ENCODE results near the gene MAP3K5. TPM values are rescaled to one million over a fixed set of nuclear protein-coding genes. Genes with fewer than 3 reads are reported as not detected.

The MAP3K5 gene
- total RNA-seq, 6 donors from 2014 or later = 26.4 to 45.1 (median 41.8) TPM

GRCh38 chr6:136511926-136512325 is 280.4 kb downstream of the MAP3K5 start:
- DNase-seq (peak in 1 of 2 donors; percentile 29), ATAC-seq (ENCODE audit: low FRiP score in 2 of 2) (no peak)
- Histone ChIP-seq H3K9me3 (no peaks in the 10 kb centered on the region), H3K27ac (no peak overlapping the region), H3K27me3 (no peaks in the 10 kb centered on the region), H3K4me3 (no peak overlapping the region), H3K4me1 (no peaks in the 10 kb centered on the region), H3K36me3 (no peaks in the 10 kb centered on the region)
- WGBS, 2 donors = 62 to 78% methylated on average over 3 of the region's 3 CpGs
- no peak for TF ChIP-seq EP300 (IDR thresholded peaks at IDR 0.05)
- no peak for TF ChIP-seq POLR2AphosphoS5 (IDR thresholded peaks at IDR 0.05)
- no peak for TF ChIP-seq CTCF (IDR thresholded peaks at IDR 0.05)
- no peak for TF ChIP-seq POLR2A (IDR thresholded peaks at IDR 0.05)

GRCh38 chr6:136511397-136511796 is 280.9 kb downstream of the MAP3K5 start:
- Histone ChIP-seq H3K4me3 (no peak overlapping the region), H3K9me3 (no peaks in the 10 kb centered on the region), H3K27me3 (no peaks in the 10 kb centered on the region), H3K36me3 (no peaks in the 10 kb centered on the region), H3K4me1 (no peaks in the 10 kb centered on the region), H3K27ac (no peak overlapping the region)
- WGBS, 2 donors = 78 to 81% methylated on average over 1 of the region's 1 CpG
- TF ChIP-seq POLR2A (IDR thresholded peaks at IDR 0.05) (no peak), CTCF (IDR thresholded peaks at IDR 0.05) (no peak), POLR2AphosphoS5 (IDR thresholded peaks at IDR 0.05) (no peak), EP300 (IDR thresholded peaks at IDR 0.05) (no peak)
- no peak for ATAC-seq (ENCODE audit: low FRiP score in 2 of 2)
- no peak for DNase-seq

- no peak for ATAC-seq (ENCODE audit: low FRiP score in 2 of 2)
- Histone ChIP-seq H3K27me3 (no peaks in the 10 kb centered on the region), H3K9me3 (no peaks in the 10 kb centered on the region), H3K4me3 (no peak overlapping the region), H3K36me3 (no peaks in the 10 kb centered on the region), H3K4me1 (no peaks in the 10 kb centered on the region), H3K27ac (no peak overlapping the region)
- 77 to 86% methylated on average over 4 of the region's 4 CpGs for WGBS, 2 donors
- no peak for DNase-seq
- no peak for TF ChIP-seq POLR2A (IDR thresholded peaks at IDR 0.05)
- TF ChIP-seq CTCF (IDR thresholded peaks at IDR 0.05) = no peak
- TF ChIP-seq EP300 (IDR thresholded peaks at IDR 0.05) = no peak
- TF ChIP-seq POLR2AphosphoS5 (IDR thresholded peaks at IDR 0.05) = no peak
These were observed 281.5 kb downstream of the MAP3K5 start for GRCh38 chr6:136510782-136511181.

GRCh38 chr6:136510299-136510698 is 282.0 kb downstream of the MAP3K5 start:
- Histone ChIP-seq H3K9me3 (no peaks in the 10 kb centered on the region), H3K27me3 (no peaks in the 10 kb centered on the region), H3K36me3 (no peaks in the 10 kb centered on the region), H3K4me3 (no peak overlapping the region), H3K4me1 (no peaks in the 10 kb centered on the region), H3K27ac (no peak overlapping the region)
- 90 to 97% methylated on average over 5 of the region's 5 CpGs for WGBS, 2 donors
- no peak for ATAC-seq (ENCODE audit: low FRiP score in 2 of 2)
- DNase-seq = no peak
- TF ChIP-seq EP300 (IDR thresholded peaks at IDR 0.05) (no peak), POLR2A (IDR thresholded peaks at IDR 0.05) (no peak), POLR2AphosphoS5 (IDR thresholded peaks at IDR 0.05) (no peak), CTCF (IDR thresholded peaks at IDR 0.05) (no peak)

GRCh38 chr6:136508725-136509392 is 283.4 kb downstream of the MAP3K5 start:
- no peaks in the 10 kb centered on the region for H3K4me1 ChIP-seq
- no peaks in the 10 kb centered on the region for H3K36me3 ChIP-seq
- no peak overlapping the region for H3K4me3 ChIP-seq
- DNase-seq = no peak
- WGBS, 2 donors = 83 to 87% methylated on average over 1 of the region's 1 CpG
- no peaks in the 10 kb centered on the region for H3K27me3 ChIP-seq
- H3K9me3 ChIP-seq = no peaks in the 10 kb centered on the region
- no peak for ATAC-seq (ENCODE audit: low FRiP score in 2 of 2)
- TF ChIP-seq POLR2AphosphoS5 (IDR thresholded peaks at IDR 0.05) (no peak), CTCF (IDR thresholded peaks at IDR 0.05) (no peak), POLR2A (IDR thresholded peaks at IDR 0.05) (no peak), EP300 (IDR thresholded peaks at IDR 0.05) (no peak)
- no peak overlapping the region for H3K27ac ChIP-seq
